Testis (tissue), 2 donors: ENCODE data around the gene ITLN2.

Experiments used
- POLR2A ChIP-seq: fragments of 450-650 bp; IDR thresholded peaks from one replicate; pipeline ENCODE4 v1.6.1; 2017; ENCODE audit warnings: antibody characterized with exemption, mild to moderate bottlenecking, moderate library complexity
- TF ChIP-seq, protein P1 (sequence below), 3 experiments: fragments of 450-650 bp in 2 of 3; fragments of 200-600 bp in 1 of 3; sonication (generic) in 1 of 3; IDR thresholded peaks; one replicate each; pipeline ENCODE4 v1.5.1; 2016 to 2019; ENCODE audit warnings: antibody characterized with exemption in 3 of 3, mild to moderate bottlenecking in 2 of 3, moderate library complexity in 1 of 3

DNA sequence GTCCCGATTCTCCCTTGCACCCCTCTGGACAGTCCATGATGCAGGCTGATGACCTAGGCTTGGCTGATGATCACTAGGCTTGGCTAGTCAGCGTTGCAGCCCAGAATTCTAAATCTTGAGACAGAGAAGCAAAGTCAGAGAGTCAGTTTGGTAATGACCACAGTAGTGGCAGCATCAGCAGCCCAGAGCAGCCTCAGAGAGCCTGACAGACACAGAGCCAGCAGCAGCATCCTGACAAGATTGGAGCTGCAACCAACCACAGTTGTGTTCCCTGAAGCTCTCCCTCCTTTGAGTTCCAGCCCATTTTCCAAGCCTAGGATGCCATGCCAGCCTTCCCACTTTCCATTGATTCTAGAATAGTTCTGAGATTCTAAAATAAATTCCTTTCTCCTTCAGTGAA is 52.8 kb downstream of the ITLN2 start:
- TF ChIP-seq, protein P1, sequence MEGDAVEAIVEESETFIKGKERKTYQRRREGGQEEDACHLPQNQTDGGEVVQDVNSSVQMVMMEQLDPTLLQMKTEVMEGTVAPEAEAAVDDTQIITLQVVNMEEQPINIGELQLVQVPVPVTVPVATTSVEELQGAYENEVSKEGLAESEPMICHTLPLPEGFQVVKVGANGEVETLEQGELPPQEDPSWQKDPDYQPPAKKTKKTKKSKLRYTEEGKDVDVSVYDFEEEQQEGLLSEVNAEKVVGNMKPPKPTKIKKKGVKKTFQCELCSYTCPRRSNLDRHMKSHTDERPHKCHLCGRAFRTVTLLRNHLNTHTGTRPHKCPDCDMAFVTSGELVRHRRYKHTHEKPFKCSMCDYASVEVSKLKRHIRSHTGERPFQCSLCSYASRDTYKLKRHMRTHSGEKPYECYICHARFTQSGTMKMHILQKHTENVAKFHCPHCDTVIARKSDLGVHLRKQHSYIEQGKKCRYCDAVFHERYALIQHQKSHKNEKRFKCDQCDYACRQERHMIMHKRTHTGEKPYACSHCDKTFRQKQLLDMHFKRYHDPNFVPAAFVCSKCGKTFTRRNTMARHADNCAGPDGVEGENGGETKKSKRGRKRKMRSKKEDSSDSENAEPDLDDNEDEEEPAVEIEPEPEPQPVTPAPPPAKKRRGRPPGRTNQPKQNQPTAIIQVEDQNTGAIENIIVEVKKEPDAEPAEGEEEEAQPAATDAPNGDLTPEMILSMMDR (IDR thresholded peaks at IDR 0.05), result no peak
- no peak for TF ChIP-seq POLR2A
